GM12878 (cell line): Measurements from ENCODE around the gene USP31. TPM values are rescaled to one million over a fixed set of nuclear protein-coding genes. Genes with fewer than 3 reads are reported as not detected.

Source experiments
- ATAC-seq: fragments of 200-7000 bp; cut with Tn5 transposase; 3 replicates; pipeline ENCODE4 v1.9.1; 2020; ENCODE audit warnings: mild to moderate bottlenecking, moderate library complexity
- BruUV-seq: library from RNA; stranded (reverse); fragments of 400-500 nt; replicated peaks from 2 replicates; lab custom pipeline; 2021; lab: Mats Ljungman, UMichigan
- CTCF ChIA-PET: fragments of 300-600 bp; sonication (Branson Sonifier 250); formaldehyde crosslinking; extraction: SDS; loops from one replicate; lab custom pipeline; 2021; ENCODE audit warnings: inconsistent platforms; lab: Yijun Ruan, JAX
- POLR2A ChIA-PET: fragments of 350-600 bp; formaldehyde crosslinking; extraction: SDS; loops from one replicate; lab custom pipeline; 2021; ENCODE audit warnings: inconsistent platforms; lab: Charles Lee
- RAD21 ChIA-PET: fragments of 300-600 bp; sonication (Branson Sonifier 250); formaldehyde crosslinking; loops from one replicate; lab custom pipeline; 2023; ENCODE audit warnings: antibody characterized with exemption; ENCODE audit not compliant: unreplicated experiment; lab: Charles Lee
- SMC1A ChIA-PET: fragments of 300-600 bp; sonication (Branson Sonifier 250); formaldehyde crosslinking; loops from one replicate; lab custom pipeline; 2023; ENCODE audit not compliant: unreplicated experiment, uncharacterized antibody; lab: Charles Lee
- DNase-seq: peaks from one replicate; pipeline ENCODE4 v3.0.0-alpha.2; 2011; ENCODE audit warnings: low read depth, low spot score
- FAIRE-seq: peaks from 3 replicates; lab custom pipeline; 2011; peaks lifted over from hg19 to GRCh38; lab: Jason Lieb, UNC
- H2AFZ ChIP-seq: 2 replicates; pipeline ENCODE4 v1.6.0; 2011; ENCODE audit warnings: low read depth, low read length, control low read depth; ENCODE audit not compliant: control insufficient read depth
- H3K27ac ChIP-seq: 2 replicates; pipeline ENCODE4 v1.5.1; 2011; ENCODE audit warnings: control low read depth; ENCODE audit not compliant: control insufficient read depth, insufficient read depth
- H3K27me3 ChIP-seq, 2 experiments: replicated peaks in 1 of 2; 2 replicates each; pipeline versions ENCODE4 v1.6.0 to v1.6.1; 2011; ENCODE audit warnings: low read length in 1 of 2; ENCODE audit not compliant: control insufficient read depth in 2 of 2, insufficient read depth in 2 of 2
- H3K36me3 ChIP-seq, 2 experiments: 2 replicates each; pipeline ENCODE4 v1.5.1; 2011; ENCODE audit warnings: low read length in 1 of 2; ENCODE audit not compliant: control insufficient read depth in 2 of 2, insufficient read depth in 2 of 2
- H3K4me1 ChIP-seq: 2 replicates; pipeline ENCODE4 v1.6.1; 2011; ENCODE audit warnings: mild to moderate bottlenecking, low read length, moderate library complexity, mixed read lengths; ENCODE audit not compliant: control insufficient read depth, insufficient read depth
- H3K4me2 ChIP-seq: 2 replicates; pipeline ENCODE4 v1.6.0; 2011; ENCODE audit warnings: control low read depth; ENCODE audit not compliant: control insufficient read depth, insufficient read depth
- H3K4me3 ChIP-seq: fragments of 200-600 bp; sonication (generic); 2 replicates; pipeline ENCODE4 v1.5.1; 2016
- H3K79me2 ChIP-seq: 2 replicates; pipeline ENCODE4 v1.6.0; 2011; ENCODE audit warnings: low read length; ENCODE audit not compliant: control insufficient read depth, insufficient read depth
- H3K9ac ChIP-seq: 2 replicates; pipeline ENCODE4 v1.8.0; 2011; ENCODE audit warnings: low read length, control low read depth, mixed read lengths; ENCODE audit not compliant: control insufficient read depth, insufficient read depth
- H3K9me3 ChIP-seq: replicated peaks from 3 replicates; pipeline ENCODE4 v1.5.1; 2011; ENCODE audit warnings: mild to moderate bottlenecking, low read length; ENCODE audit not compliant: control insufficient read depth, insufficient read depth
- H4K20me1 ChIP-seq: 2 replicates; pipeline ENCODE4 v1.6.0; 2011; ENCODE audit not compliant: control insufficient read depth, insufficient read depth
- CBFB ChIP-seq: IDR thresholded peaks from 2 replicates; pipeline ENCODE4 v1.6.1; 2016; ENCODE audit warnings: antibody characterized with exemption, low read depth
- DPF2 ChIP-seq: fragments of 450-650 bp; IDR thresholded peaks from 2 replicates; pipeline ENCODE4 v1.6.1; 2017; ENCODE audit warnings: mild to moderate bottlenecking
- E4F1 ChIP-seq: fragments of 450-650 bp; IDR thresholded peaks from 2 replicates; pipeline ENCODE4 v1.6.1; 2018; ENCODE audit warnings: borderline replicate concordance, mild to moderate bottlenecking; ENCODE audit not compliant: partially characterized antibody
- NR2C2 ChIP-seq: IDR thresholded peaks from 2 replicates; pipeline ENCODE4 v1.6.1; 2011; ENCODE audit warnings: borderline replicate concordance, low read depth; ENCODE audit not compliant: control insufficient read depth, insufficient read length
- SPI1 ChIP-seq: IDR thresholded peaks from 2 replicates; pipeline ENCODE4 v1.6.1; 2011; ENCODE audit warnings: low read depth, mild to moderate bottlenecking, low read length, moderate library complexity, borderline replicate concordance; ENCODE audit not compliant: insufficient read depth
- ZBTB11 ChIP-seq: fragments of 450-650 bp; formaldehyde crosslinking; IDR thresholded peaks from 2 replicates; pipeline ENCODE4 v1.5.0; 2022; ENCODE audit warnings: mild to moderate bottlenecking, missing genetic modification characterization
- ZBTB40 ChIP-seq: fragments of 450-650 bp; IDR thresholded peaks from 2 replicates; pipeline ENCODE4 v1.6.1; 2016; ENCODE audit warnings: mild to moderate bottlenecking, moderate library complexity, borderline replicate concordance
- WGBS: methylation state at CpG from one replicate; pipeline ENCODE4 v1.1.6; 2016; ENCODE audit warnings: low lambda C conversion rate; ENCODE audit not compliant: insufficient replicate concordance, insufficient coverage; ENCODE audit errors: missing lambda C conversion rate; 5-methylcytosine and 5-hydroxymethylcytosine counted together
- in situ Hi-C: fragments of 300-500 bp; cut with MboI; formaldehyde crosslinking; loops from 9 replicates; pipeline ENCODE4 v1.14.3; 2018; ENCODE audit warnings: mixed read lengths
- intact Hi-C: fragments of 100-400 bp; cut with micrococcal nuclease; formaldehyde crosslinking; loops from one replicate; pipeline ENCODE4 v1.14.2; 2022; ENCODE audit not compliant: unreplicated experiment
- polyA plus RNA-seq, 11 experiments: library from polyadenylated mRNA; depleted of rRNA in 4 of 11; unstranded in 6 of 11; stranded (reverse) in 5 of 11; fragments of >200 nt; fragmentation: Nextera tagmentation in 4 of 11; fragmentation: Illumina TruSeq in 1 of 11; extraction: Ambion mirVana in 4 of 11; extraction: Trizol in 1 of 11; gene quantifications; 1 replicate in 1 of 11; 2 replicates in 10 of 11; pipeline versions ENCODE4 v1.2.1 to v1.2.3, GENCODE V29; 2011 to 2016; ENCODE audit warnings: inconsistent platforms in 2 of 11, missing spikeins in 2 of 11, low read depth in 1 of 11
- total RNA-seq, 4 experiments: library from RNA; depleted of rRNA in 3 of 4; stranded (reverse); fragments of >200 nt in 3 of 4; fragmentation: Illumina TruSeq in 1 of 4; extraction: Trizol in 1 of 4; gene quantifications; 2 replicates each; pipeline versions ENCODE4 v1.2.1 to v1.2.3, GENCODE V29; 2013 to 2021

Gene USP31
- total and polyA plus RNA-seq, 10 of the 15 experiments (the other 5 are each of a cell fraction or from before 2014, with no cell fraction given): 0.87 to 6.5 (median 3.2) TPM

- TF ChIP-seq ZBTB11 (CRISPR knock-in tag) (no peak), E4F1 (no peak), SPI1 (no peak)
These were observed 45.6 kb downstream of the USP31 start (continued) for GRCh38 chr16:23103603-23104002.

GRCh38 chr16:23101012-23101550 lies 48.2 kb downstream of the USP31 start:
- Histone ChIP-seq H3K27me3 (no peaks in the 10 kb centered on the region), H3K9me3 (no peaks in the 10 kb centered on the region), H3K4me1 (no peaks in the 10 kb centered on the region), H3K4me2 (no peak overlapping the region), H2AFZ (no peak overlapping the region), H3K9ac (no peak overlapping the region), H3K79me2 (no peaks in the 10 kb centered on the region), H3K27ac (no peak overlapping the region), H3K4me3 (no peak overlapping the region), H4K20me1 (no peaks in the 10 kb centered on the region), H3K36me3 (peaks cover 0 to 2% of the 10 kb centered on the region in 2 experiments; a peak in 2 of 4 replicates)
- in situ Hi-C loops: no loop called here
- ChIA-PET SMC1A (interaction anchor here (0.8 kb wide), 1 partner anchor 9 kb away, joined by 3 read pairs; no protein-coding TSS in a partner anchor), POLR2A (no interaction called here), CTCF (interaction anchor here (1.3 kb wide), 1 partner anchor 333 kb away, joined by 3 read pairs; no protein-coding TSS in a partner anchor), RAD21 (no interaction called here)
- ATAC-seq (no peak), DNase-seq (no peak), FAIRE-seq (no peak)
- WGBS: over 99% methylated on average over 5 of the region's 5 CpGs
- intact Hi-C loops: no loop called here
- BruUV-seq: no TSS peak
- TF ChIP-seq CBFB (no peak), DPF2 (no peak), E4F1 (no peak), ZBTB40 (no peak), NR2C2 (no peak)
